Fibroblast of the aortic adventitia (primary cell): ENCODE data around the gene JPT1. TPM values are rescaled to one million over a fixed set of nuclear protein-coding genes. Genes with fewer than 3 reads are reported as not detected.
"Not testable (repeated sequence)": the region's sequence is repeated elsewhere in the genome, so short reads cannot be mapped to it uniquely, and the experiment has no call there.

ENCODE experiments used
- DNase-seq: peaks from one replicate; pipeline ENCODE4 v3.0.0-alpha.2; 2010; ENCODE audit warnings: low read depth
- H3K4me3 ChIP-seq: 2 replicates; pipeline ENCODE4 v1.5.1; 2011; ENCODE audit warnings: low read depth, mild to moderate bottlenecking, control low read depth, low read length, moderate library complexity
- total RNA-seq: library from RNA; depleted of rRNA; stranded (reverse); fragments of >200 nt; gene quantifications from 2 replicates; pipeline ENCODE4 v1.2.3, GENCODE V29; 2012; ENCODE audit warnings: low replicate concordance
- TF ChIP-seq, protein P1 (sequence below): IDR thresholded peaks from 2 replicates; pipeline ENCODE4 v1.5.1; 2011; ENCODE audit warnings: mild to moderate bottlenecking, low read length, control low read depth, inconsistent platforms; ENCODE audit not compliant: insufficient read depth

The JPT1 gene
- total RNA-seq, 1 donor: 71.1 TPM

DNA sequence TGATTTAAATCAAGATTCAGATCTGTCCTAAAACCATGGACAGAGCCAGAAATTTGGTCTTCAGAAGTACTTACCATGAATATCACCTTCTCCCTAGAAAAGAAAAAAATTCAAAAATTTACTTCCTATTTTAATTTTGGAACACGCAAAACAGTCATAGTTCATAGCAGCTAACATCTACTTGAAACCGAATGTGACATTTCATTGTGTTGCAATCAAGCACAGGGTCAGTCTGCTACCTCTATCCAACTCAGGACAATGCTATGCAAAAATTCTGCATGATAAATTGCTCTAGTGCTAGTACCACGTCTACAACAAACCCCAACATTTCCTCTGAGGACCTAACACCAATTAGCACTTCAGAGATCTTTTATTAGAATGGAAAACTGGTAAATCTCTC is 7.7 kb downstream of the JPT1 start:
- H3K4me3 ChIP-seq: no peak overlapping the region
- TF ChIP-seq, protein P1, sequence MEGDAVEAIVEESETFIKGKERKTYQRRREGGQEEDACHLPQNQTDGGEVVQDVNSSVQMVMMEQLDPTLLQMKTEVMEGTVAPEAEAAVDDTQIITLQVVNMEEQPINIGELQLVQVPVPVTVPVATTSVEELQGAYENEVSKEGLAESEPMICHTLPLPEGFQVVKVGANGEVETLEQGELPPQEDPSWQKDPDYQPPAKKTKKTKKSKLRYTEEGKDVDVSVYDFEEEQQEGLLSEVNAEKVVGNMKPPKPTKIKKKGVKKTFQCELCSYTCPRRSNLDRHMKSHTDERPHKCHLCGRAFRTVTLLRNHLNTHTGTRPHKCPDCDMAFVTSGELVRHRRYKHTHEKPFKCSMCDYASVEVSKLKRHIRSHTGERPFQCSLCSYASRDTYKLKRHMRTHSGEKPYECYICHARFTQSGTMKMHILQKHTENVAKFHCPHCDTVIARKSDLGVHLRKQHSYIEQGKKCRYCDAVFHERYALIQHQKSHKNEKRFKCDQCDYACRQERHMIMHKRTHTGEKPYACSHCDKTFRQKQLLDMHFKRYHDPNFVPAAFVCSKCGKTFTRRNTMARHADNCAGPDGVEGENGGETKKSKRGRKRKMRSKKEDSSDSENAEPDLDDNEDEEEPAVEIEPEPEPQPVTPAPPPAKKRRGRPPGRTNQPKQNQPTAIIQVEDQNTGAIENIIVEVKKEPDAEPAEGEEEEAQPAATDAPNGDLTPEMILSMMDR: no peak
- peak; percentile 26 for DNase-seq

DNA sequence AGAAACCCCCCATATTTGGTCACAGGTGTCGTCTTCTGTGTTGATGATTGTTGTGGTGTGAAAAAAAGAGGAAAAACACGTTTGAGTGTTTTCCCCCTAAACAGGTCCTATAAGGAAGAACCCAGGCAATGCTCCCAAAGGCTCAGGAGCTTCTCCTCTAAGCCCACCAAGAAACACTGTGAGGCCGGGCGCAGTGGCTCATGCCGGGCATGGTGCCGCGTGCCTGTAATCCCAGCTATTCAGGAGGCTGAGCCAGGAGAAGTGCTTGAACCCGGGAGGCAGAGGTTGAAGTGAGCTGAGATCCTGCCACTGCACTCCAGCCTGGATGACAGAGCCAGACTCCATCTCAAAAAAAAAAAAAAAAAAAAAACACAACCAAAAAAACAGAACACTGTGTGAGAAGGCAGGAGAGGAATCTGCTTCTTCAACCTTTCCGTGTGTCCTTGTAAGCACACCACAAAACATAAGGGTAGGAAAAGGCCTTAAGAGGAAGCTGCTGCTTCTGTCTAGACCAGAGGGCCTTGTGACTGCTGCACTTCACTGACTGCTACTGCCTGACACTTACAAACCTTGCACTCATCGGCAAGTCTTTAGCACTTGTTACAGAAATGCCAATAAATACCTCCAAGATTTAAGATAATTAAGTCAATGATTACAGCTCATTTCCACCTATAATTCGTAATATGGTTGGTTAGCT is 9.3 kb downstream of the JPT1 start:
- no peak overlapping the region for H3K4me3 ChIP-seq
- TF ChIP-seq, protein P1: no peak
- no peak for DNase-seq

DNA sequence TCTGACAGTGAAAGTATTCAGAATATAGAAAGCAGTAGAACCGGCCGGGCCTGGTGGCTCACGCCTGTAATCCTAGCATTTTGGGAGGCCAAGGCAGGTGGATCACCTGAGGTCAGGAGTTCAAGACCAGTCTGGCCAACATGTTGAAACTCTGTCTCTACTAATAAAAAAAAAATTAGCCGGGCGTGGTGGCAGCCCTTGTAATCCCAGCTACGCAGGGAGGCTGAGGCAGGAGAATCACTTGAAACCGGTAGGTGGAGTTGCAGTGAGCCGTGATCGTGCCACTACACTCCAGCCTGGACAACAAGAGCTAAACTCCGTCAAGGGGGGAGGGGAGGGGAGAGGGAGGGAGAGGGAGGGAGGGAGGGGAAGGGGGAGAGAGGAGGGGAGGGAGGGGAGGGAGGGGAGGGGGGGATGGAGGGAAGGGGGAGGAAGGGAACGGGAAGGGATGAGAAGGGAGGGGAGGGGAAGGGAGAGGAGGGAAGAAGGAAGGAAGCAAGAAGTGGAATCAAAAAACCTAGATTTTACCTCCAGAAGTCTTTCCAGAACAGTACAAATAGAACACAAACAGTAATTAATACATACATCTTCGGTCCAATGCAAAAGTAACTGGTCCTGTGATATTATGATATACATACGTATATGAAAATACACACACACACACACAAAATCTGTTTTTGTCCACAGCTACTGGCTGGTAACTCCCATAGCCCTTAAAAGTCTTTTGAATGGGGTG is 11.9 kb downstream of the JPT1 start:
- DNase-seq: no peak
- TF ChIP-seq, protein P1: no peak
- H3K4me3 ChIP-seq: no peak overlapping the region

DNA sequence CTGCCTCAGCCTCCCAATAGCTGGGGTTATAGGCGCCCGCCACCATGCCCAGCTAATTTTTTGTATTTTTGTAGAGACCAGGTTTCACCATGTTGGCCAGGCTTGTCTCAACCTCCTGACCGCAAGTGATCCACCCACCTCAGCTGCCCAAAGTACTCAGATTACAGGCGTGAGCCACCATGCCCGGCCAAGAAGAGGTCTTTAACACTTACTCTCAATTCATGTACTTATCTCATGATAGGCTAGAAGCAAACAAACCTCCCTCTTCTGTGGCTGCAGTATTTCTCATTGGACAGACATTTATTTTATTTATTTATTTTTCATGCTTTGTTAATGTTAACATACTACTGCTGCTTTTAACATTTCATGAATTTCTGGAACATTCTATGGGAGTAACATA is 15.8 kb downstream of the JPT1 start:
- TF ChIP-seq, protein P1: no peak
- no peak overlapping the region for H3K4me3 ChIP-seq
- no peak for DNase-seq

DNA sequence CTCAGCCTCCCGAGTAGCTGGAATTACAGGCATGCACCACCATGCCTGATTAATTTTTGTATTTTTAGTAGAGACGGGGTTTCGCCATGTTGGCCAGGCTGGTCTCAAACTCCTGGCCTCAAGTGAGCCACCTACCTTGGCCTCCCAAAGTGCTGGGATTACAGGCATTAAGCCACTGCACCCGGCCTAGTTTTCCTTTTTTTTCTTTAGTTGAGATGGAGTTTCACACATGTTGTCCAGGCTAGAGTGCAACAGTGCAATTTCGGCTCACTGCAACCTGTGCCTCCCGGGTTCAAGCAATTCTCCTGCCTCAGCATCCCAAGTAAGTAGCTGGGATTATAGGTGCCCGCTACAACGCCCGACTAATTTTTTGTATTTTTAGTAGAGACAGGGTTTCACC is 16.6 kb downstream of the JPT1 start:
- not testable (repeated sequence) for DNase-seq, H3K4me3 ChIP-seq

DNA sequence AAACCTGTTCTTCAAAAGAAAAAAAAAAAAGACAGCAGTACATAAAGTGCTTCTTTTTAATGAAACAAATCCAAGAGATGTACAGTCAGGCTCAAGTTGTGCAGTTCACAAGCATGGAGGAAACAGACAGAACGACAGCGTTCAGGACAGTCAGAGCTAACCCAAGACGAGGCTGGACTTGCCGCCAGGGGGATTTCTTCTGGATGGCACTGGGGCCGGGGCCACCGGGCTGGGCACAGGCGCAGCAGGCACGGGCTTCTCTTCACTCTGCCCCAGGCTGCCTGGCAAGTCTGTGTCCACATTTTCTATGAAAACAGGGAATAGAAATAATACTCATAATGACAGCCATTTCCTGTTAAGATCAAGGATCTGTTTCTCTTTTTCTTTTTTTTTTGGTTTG is 18.4 kb downstream of the JPT1 start:
- DNase-seq: no peak
- no peak overlapping the region for H3K4me3 ChIP-seq
- TF ChIP-seq, protein P1: no peak

DNA sequence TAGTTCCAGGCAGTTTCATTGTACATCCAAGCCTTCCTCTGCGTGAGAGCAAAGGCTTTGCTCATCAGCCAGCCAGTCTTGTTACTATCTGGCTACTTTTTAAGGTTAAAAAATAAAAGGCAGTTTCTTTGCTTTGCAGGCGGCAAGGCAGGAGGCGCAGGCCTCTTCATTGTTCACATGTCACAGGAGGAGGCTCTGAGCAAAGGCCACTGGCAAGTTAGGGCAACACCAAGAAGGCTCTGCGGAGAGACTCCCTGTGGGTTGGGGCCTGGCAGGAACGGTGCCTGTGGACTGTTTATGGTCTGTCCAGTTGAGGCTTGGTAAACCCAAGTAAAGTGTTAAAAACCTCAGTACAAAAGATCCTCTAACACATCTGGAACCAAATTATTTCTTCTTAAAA is 18.9 kb downstream of the JPT1 start:
- no peak overlapping the region for H3K4me3 ChIP-seq
- TF ChIP-seq, protein P1: no peak
- DNase-seq: no peak

DNA sequence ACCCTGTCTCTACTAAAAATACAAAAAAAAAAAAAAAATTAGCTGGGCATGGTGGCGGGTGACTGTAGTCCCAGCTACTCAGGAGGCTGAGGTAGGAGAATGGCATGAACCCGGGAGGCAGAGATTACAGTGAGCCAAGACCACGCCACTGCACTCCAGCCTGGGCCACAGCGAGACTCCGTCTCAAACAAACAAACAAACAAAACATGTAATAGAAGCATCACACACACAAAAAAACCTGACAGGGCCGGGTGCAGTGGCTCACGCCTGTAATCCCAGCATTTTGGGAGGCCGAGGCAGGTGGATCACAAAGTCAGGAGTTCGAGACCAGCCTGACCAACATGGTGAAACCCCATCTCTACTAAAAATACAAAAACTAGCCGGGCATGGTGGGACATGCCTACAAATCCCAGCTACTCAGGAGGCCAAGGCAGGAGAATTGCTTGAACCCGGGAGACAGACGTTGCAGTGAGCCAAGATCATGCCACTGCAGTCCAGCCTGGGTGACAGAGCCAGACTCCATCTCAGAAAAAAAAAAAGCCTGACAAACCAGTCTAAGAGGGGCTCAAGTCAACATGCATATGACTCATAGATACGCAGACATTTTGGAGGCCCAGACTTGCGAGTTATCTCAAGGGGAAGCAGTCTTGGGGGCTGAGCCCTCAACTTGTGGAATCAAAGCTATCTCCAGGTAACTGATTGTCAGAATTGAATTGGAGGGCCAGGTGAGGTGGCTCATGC is 20.5 kb downstream of the JPT1 start:
- not testable (repeated sequence) for H3K4me3 ChIP-seq

More for the DNA sequence above, 20.5 kb downstream of the JPT1 start:
- DNase-seq: not testable (repeated sequence)
